Astrocyte of the spinal cord (primary cell): Measurements from ENCODE around the gene CCDC77.

Experiments used
- DNase-seq: peaks from one replicate; pipeline ENCODE4 v3.0.0; 2011; ENCODE audit warnings: low read depth, low spot score
- H3K4me3 ChIP-seq: 2 replicates; pipeline ENCODE4 v1.5.1; 2011; ENCODE audit warnings: low read depth, mild to moderate bottlenecking, low read length, moderate library complexity
- CTCF ChIP-seq: IDR thresholded peaks from 2 replicates; pipeline ENCODE4 v1.5.1; 2012; ENCODE audit warnings: low read depth, mild to moderate bottlenecking, low read length, inconsistent platforms
- in situ Hi-C: cut with HindIII; loops from 2 replicates; pipeline ENCODE4 v1.10.0; 2017; ENCODE audit warnings: low sequenced_read_pairs

Gene CCDC77

GRCh38 chr12:473863-474577, 72.6 kb downstream of the CCDC77 start:
- DNase-seq, result no peak
- no peak overlapping the region for H3K4me3 ChIP-seq
- in situ Hi-C loops, result no loop called here
- no peak for TF ChIP-seq CTCF

- H3K4me3 ChIP-seq, result no peak overlapping the region
- in situ Hi-C loops, result no loop called here
- no peak for TF ChIP-seq CTCF
- no peak for DNase-seq
These were observed 73.8 kb downstream of the CCDC77 start for GRCh38 chr12:475286-475685.

GRCh38 chr12:479161-479560, 77.7 kb downstream of the CCDC77 start:
- TF ChIP-seq CTCF, result no peak
- no peak for DNase-seq
- in situ Hi-C loops, result no loop called here

GRCh38 chr12:480831-481816, 79.7 kb downstream of the CCDC77 start:
- no peak overlapping the region for H3K4me3 ChIP-seq
- in situ Hi-C loops, result no loop called here
- DNase-seq, result peak; percentile 86
- no peak for TF ChIP-seq CTCF

More at GRCh38 chr12:479161-479560, 77.7 kb downstream of the CCDC77 start:
- no peak overlapping the region for H3K4me3 ChIP-seq

- no peak overlapping the region for H3K4me3 ChIP-seq
- no peak for TF ChIP-seq CTCF
- in situ Hi-C loops, result no loop called here
- DNase-seq, result no peak
These were observed 80.6 kb downstream of the CCDC77 start for GRCh38 chr12:482061-482460.

- in situ Hi-C loops, result no loop called here
- H3K4me3 ChIP-seq, result no peak overlapping the region
- no peak for DNase-seq
- TF ChIP-seq CTCF, result no peak
These were observed 82.7 kb downstream of the CCDC77 start for GRCh38 chr12:484096-484495.
